GM18868 (cell line): ENCODE data around the gene THOC1.

Source experiments
- ATAC-seq: cut with Tn5 transposase; IDR thresholded peaks from one replicate; pipeline ENCODE4 v1.9.1; 2021; ENCODE audit warnings: mild to moderate bottlenecking, moderate library complexity; ENCODE audit not compliant: unreplicated experiment

Gene THOC1

GRCh38 chr18:220708-221107 lies 47.1 kb downstream of the THOC1 start:
- ATAC-seq, result no peak

GRCh38 chr18:217532-218336 lies 50.1 kb downstream of the THOC1 start:
- no peak for ATAC-seq

GRCh38 chr18:215448-216010 lies 52.3 kb downstream of the THOC1 start:
- no peak for ATAC-seq

- no peak for ATAC-seq
These were observed 53.9 kb downstream of the THOC1 start for GRCh38 chr18:213966-214365.

GRCh38 chr18:213505-213904 lies 54.3 kb downstream of the THOC1 start:
- ATAC-seq, result no peak

GRCh38 chr18:212780-213179 lies 55.1 kb downstream of the THOC1 start:
- no peak for ATAC-seq

GRCh38 chr18:211582-211981 lies 56.3 kb downstream of the THOC1 start:
- ATAC-seq, result no peak

- ATAC-seq, result no peak
These were observed 57.1 kb downstream of the THOC1 start for GRCh38 chr18:210733-211132.

- no peak for ATAC-seq
These were observed 57.8 kb downstream of the THOC1 start for GRCh38 chr18:210075-210474.

GRCh38 chr18:199768-200167 lies 68.1 kb downstream of the THOC1 start:
- no peak for ATAC-seq

GRCh38 chr18:199214-199613 lies 68.6 kb downstream of the THOC1 start:
- ATAC-seq, result no peak

- ATAC-seq, result no peak
These were observed 72.2 kb downstream of the THOC1 start for GRCh38 chr18:195651-196050.

- no peak for ATAC-seq
These were observed 75.0 kb downstream of the THOC1 start for GRCh38 chr18:192801-193200.

GRCh38 chr18:191725-192124 lies 76.1 kb downstream of the THOC1 start:
- ATAC-seq, result no peak

GRCh38 chr18:189254-189653 lies 78.6 kb downstream of the THOC1 start:
- ATAC-seq, result no peak

- ATAC-seq, result no peak
These were observed 84.1 kb downstream of the THOC1 start for GRCh38 chr18:183769-184168.

GRCh38 chr18:181711-182110 lies 86.1 kb downstream of the THOC1 start:
- ATAC-seq, result no peak

- no peak for ATAC-seq
These were observed 88.3 kb downstream of the THOC1 start for GRCh38 chr18:179499-179898.

- ATAC-seq, result no peak
These were observed 95.5 kb downstream of the THOC1 start for GRCh38 chr18:172361-172760.
